ENCODE data around the gene RNF121. TPM values are rescaled to one million over a fixed set of nuclear protein-coding genes. Genes with fewer than 3 reads are reported as not detected.

The RNF121 gene
- total and polyA plus RNA-seq, 2 of the 4 experiments (the other 2 are of a cell fraction): 43.4 to 88.7 TPM

- no peak overlapping the region for H2AK9ac ChIP-seq (replicated peaks; ENCODE audit: low read depth, low read length, poor library complexity)
These were observed 80.3 kb downstream of the RNF121 start for GRCh38 chr11:72009156-72009555.

More at GRCh38 chr11:72009156-72009555, 80.3 kb downstream of the RNF121 start:
- peaks cover 27 to 46% of the 10 kb centered on the region in 2 experiments for H3K79me1 ChIP-seq (ENCODE audit: low read depth in 1 of 2, low read length in 2 of 2)
- H2AFZ ChIP-seq (replicated peaks; ENCODE audit: low read length, poor library complexity): no peak overlapping the region
- no peak overlapping the region for H4K91ac ChIP-seq (ENCODE audit: insufficient read depth, low read depth, low read length)
- H3K23ac ChIP-seq (ENCODE audit: low read depth, low read length): no peak overlapping the region
- H3K14ac ChIP-seq (replicated peaks; ENCODE audit: low read depth, low read length): no peak overlapping the region
- 0 out of 2 replicates have a peak, but pooled peaks cover 5% of the 10 kb centered on the region for H3K9me1 ChIP-seq (ENCODE audit: insufficient read depth, low read length)
- no peaks in the 10 kb centered on the region for H3K4me1 ChIP-seq (ENCODE audit: control insufficient read depth, insufficient read depth, low read length)
- H3K36me3 ChIP-seq (ENCODE audit: control insufficient read depth, insufficient read depth, low read length): peaks cover 96% of the 10 kb centered on the region
- H3K56ac ChIP-seq (ENCODE audit: extremely low read depth, insufficient read depth, low read length): no peak overlapping the region
- H3K18ac ChIP-seq (ENCODE audit: low read depth, low read length): no peak overlapping the region
- no peak overlapping the region for H2BK20ac ChIP-seq (ENCODE audit: low read depth, low read length)
- H3K9ac ChIP-seq (ENCODE audit: low read depth, low read length): no peak overlapping the region
- no peak overlapping the region for H3K4ac ChIP-seq (ENCODE audit: low read depth, low read length)
- DNase-seq (no peak), ATAC-seq (ENCODE audit: low read depth) (no peak)
- intact Hi-C loops (cut with micrococcal nuclease): no loop called here
- H4K20me1 ChIP-seq (ENCODE audit: insufficient read depth, low read length): peaks cover 31% of the 10 kb centered on the region; the same call in 1 of the 2 replicates
- in situ Hi-C loops (cut with MboI; ENCODE audit: low sequenced_read_pairs): no loop called here
- H2AK5ac ChIP-seq (ENCODE audit: low read depth, low read length): no peak overlapping the region
- H2BK120ac ChIP-seq (ENCODE audit: low read depth, low read length): no peak overlapping the region
- POLR2A ChIA-PET (ENCODE audit: unreplicated experiment): no interaction called here
- H3K27me3 ChIP-seq (ENCODE audit: control insufficient read depth, insufficient read depth, low read length): no peaks in the 10 kb centered on the region
- H2BK15ac ChIP-seq (ENCODE audit: low read depth, low read length): no peak overlapping the region
- dilution Hi-C loops (cut with HindIII; ENCODE audit: low sequenced_read_pairs, unreplicated experiment): no loop called here
- no peak overlapping the region for H3K27ac ChIP-seq (ENCODE audit: insufficient read depth, low read length)
- no peak overlapping the region for H3K4me2 ChIP-seq (ENCODE audit: low read depth, low read length)
- no peak overlapping the region for H4K5ac ChIP-seq (ENCODE audit: low read depth, low read length)
- no peak overlapping the region for H2BK5ac ChIP-seq (ENCODE audit: low read depth, low read length, poor library complexity, severe bottlenecking)
- no peak overlapping the region for H3K4me3 ChIP-seq (ENCODE audit: insufficient read depth, low read depth, low read length)
- H3K9me3 ChIP-seq (ENCODE audit: control insufficient read depth, insufficient read depth, low read length): no peaks in the 10 kb centered on the region
- TF ChIP-seq RFX5 (IDR thresholded peaks at IDR 0.05; ENCODE audit: low read depth, low read length) (no peak), SMC3 (IDR thresholded peaks at IDR 0.05; ENCODE audit: low read depth, low read length) (no peak), FOS (IDR thresholded peaks at IDR 0.05; ENCODE audit: low read depth, low read length) (no peak), BHLHE40 (IDR thresholded peaks at IDR 0.05; ENCODE audit: low read depth, low read length) (no peak), RAD21 (IDR thresholded peaks at IDR 0.05; ENCODE audit: low read length) (no peak), NFE2L2 (IDR thresholded peaks at IDR 0.05; ENCODE audit: low read depth, low read length) (no peak), CHD1 (IDR thresholded peaks at IDR 0.05; ENCODE audit: low read depth, low read length) (no peak), MAFK (IDR thresholded peaks at IDR 0.05; ENCODE audit: low read depth, low read length) (no peak), MXI1 (IDR thresholded peaks at IDR 0.05; ENCODE audit: borderline replicate concordance, low read depth, low read length) (no peak), POLR2A (IDR thresholded peaks at IDR 0.05; ENCODE audit: low read depth, low read length) (no peak), CEBPB (IDR thresholded peaks at IDR 0.05; ENCODE audit: low read depth, low read length) (no peak), USF2 (IDR thresholded peaks at IDR 0.05; ENCODE audit: low read depth, low read length) (no peak)
- TF ChIP-seq, protein P1, sequence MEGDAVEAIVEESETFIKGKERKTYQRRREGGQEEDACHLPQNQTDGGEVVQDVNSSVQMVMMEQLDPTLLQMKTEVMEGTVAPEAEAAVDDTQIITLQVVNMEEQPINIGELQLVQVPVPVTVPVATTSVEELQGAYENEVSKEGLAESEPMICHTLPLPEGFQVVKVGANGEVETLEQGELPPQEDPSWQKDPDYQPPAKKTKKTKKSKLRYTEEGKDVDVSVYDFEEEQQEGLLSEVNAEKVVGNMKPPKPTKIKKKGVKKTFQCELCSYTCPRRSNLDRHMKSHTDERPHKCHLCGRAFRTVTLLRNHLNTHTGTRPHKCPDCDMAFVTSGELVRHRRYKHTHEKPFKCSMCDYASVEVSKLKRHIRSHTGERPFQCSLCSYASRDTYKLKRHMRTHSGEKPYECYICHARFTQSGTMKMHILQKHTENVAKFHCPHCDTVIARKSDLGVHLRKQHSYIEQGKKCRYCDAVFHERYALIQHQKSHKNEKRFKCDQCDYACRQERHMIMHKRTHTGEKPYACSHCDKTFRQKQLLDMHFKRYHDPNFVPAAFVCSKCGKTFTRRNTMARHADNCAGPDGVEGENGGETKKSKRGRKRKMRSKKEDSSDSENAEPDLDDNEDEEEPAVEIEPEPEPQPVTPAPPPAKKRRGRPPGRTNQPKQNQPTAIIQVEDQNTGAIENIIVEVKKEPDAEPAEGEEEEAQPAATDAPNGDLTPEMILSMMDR (conservative IDR thresholded peaks at IDR 0.05; ENCODE audit: low read depth, low read length): no peak
- CTCF ChIA-PET: no interaction called here
- no peak overlapping the region for H4K8ac ChIP-seq (ENCODE audit: low read depth in 2 of 2, low read length in 2 of 2)
- WGBS, 2 experiments (ENCODE audit: extremely low coverage in 2 of 2, insufficient read length in 1 of 2): no CpG with 5 or more reads among the region's 6 CpGs
- BruUV-seq (replicated peaks): no TSS peak
